A673 (cell line): Measurements from ENCODE around the gene OTOG. TPM values are rescaled to one million over a fixed set of nuclear protein-coding genes. Genes with fewer than 3 reads are reported as not detected.

Source experiments
- BruUV-seq: library from RNA; stranded (reverse); fragments of 400-500 nt; replicated peaks from 2 replicates; lab custom pipeline; 2021; lab: Mats Ljungman, UMichigan
- CTCF ChIA-PET: fragments of 300-600 bp; sonication (Branson Sonifier 250); formaldehyde crosslinking; loops from one replicate; lab custom pipeline; 2022; ENCODE audit warnings: antibody characterized with exemption; lab: Charles Lee
- POLR2A ChIA-PET: fragments of 300-600 bp; sonication (Branson Sonifier 250); formaldehyde crosslinking; loops from one replicate; lab custom pipeline; 2022; ENCODE audit warnings: antibody characterized with exemption; ENCODE audit not compliant: low non-redundant PET; lab: Charles Lee
- DNase-seq: peaks from one replicate; pipeline ENCODE4 v3.0.0-alpha.2; 2015; ENCODE audit warnings: low spot score
- H3K27ac ChIP-seq: fragments of 200-600 bp; sonication (generic); 2 replicates; pipeline ENCODE4 v1.5.1; 2016; ENCODE audit warnings: mixed run types, low read depth, mild to moderate bottlenecking, mixed read lengths, antibody characterized with exemption, low read length; ENCODE audit not compliant: poor library complexity, severe bottlenecking
- H3K27me3 ChIP-seq: fragments of 200-600 bp; sonication (generic); replicated peaks from 2 replicates; pipeline ENCODE4 v1.6.1; 2017; ENCODE audit warnings: mixed run types, low read depth, mild to moderate bottlenecking, mixed read lengths, antibody characterized with exemption, low read length; ENCODE audit not compliant: insufficient read depth, poor library complexity
- H3K36me3 ChIP-seq: fragments of 200-600 bp; sonication (generic); 2 replicates; pipeline ENCODE4 v1.6.1; 2016; ENCODE audit warnings: mixed run types, mild to moderate bottlenecking, mixed read lengths, antibody characterized with exemption, low read length; ENCODE audit not compliant: insufficient read depth, poor library complexity, severe bottlenecking
- H3K4me1 ChIP-seq: fragments of 200-600 bp; sonication (generic); 2 replicates; pipeline ENCODE4 v1.6.1; 2017; ENCODE audit warnings: mixed run types, mild to moderate bottlenecking, mixed read lengths, antibody characterized with exemption, low read length; ENCODE audit not compliant: insufficient read depth, poor library complexity, severe bottlenecking
- H3K4me3 ChIP-seq: fragments of 200-600 bp; sonication (generic); 2 replicates; pipeline ENCODE4 v1.5.1; 2016; ENCODE audit warnings: low read depth, mixed run types, mild to moderate bottlenecking, mixed read lengths, low read length; ENCODE audit not compliant: poor library complexity, severe bottlenecking
- H3K9me3 ChIP-seq: fragments of 200-600 bp; sonication (generic); 2 replicates; pipeline ENCODE4 v1.6.1; 2016; ENCODE audit warnings: mixed run types, low read depth, mild to moderate bottlenecking, mixed read lengths, antibody characterized with exemption, low read length; ENCODE audit not compliant: poor library complexity, severe bottlenecking
- CTCF ChIP-seq: fragments of 300-800, 200-600 bp; sonication (generic); conservative IDR thresholded peaks from 2 replicates; pipeline ENCODE4 v1.5.1; 2017; ENCODE audit warnings: low read depth, mild to moderate bottlenecking, antibody characterized with exemption, low read length, moderate library complexity, mixed read lengths
- EZH2 ChIP-seq: fragments of 200-600 bp; sonication (generic); IDR thresholded peaks from 2 replicates; pipeline ENCODE4 v1.6.1; 2017; ENCODE audit warnings: borderline replicate concordance, low read depth, mild to moderate bottlenecking, mixed read lengths, antibody characterized with exemption, low read length; ENCODE audit not compliant: poor library complexity, severe bottlenecking
- intact Hi-C: fragments of 100-400 bp; cut with micrococcal nuclease; formaldehyde crosslinking; loops from one replicate; pipeline ENCODE4 v1.10.0; 2022; ENCODE audit not compliant: unreplicated experiment
- total RNA-seq: library from RNA; stranded (reverse); gene quantifications from 2 replicates; pipeline ENCODE4 v1.2.3, GENCODE V29; 2021

Gene OTOG
- total RNA-seq, 1 experiment from 2014 or later, result not detected

- intact Hi-C loops, result no loop called here
- BruUV-seq, result no TSS peak
- Histone ChIP-seq H3K27ac (no peak overlapping the region), H3K4me3 (no peak overlapping the region), H3K27me3 (peaks cover 11% of the 10 kb centered on the region), H3K9me3 (no peaks in the 10 kb centered on the region), H3K36me3 (no peaks in the 10 kb centered on the region), H3K4me1 (no peaks in the 10 kb centered on the region)
- CTCF ChIA-PET, result no interaction called here
- no peak for DNase-seq
- no peak for TF ChIP-seq CTCF
- no peak for TF ChIP-seq EZH2
- POLR2A ChIA-PET, result no interaction called here
These were observed 82.1 kb downstream of the OTOG start for GRCh38 chr11:17629113-17629512.

- DNase-seq, result no peak
- H3K27me3 ChIP-seq, result peaks cover 11% of the 10 kb centered on the region
- ChIA-PET CTCF (no interaction called here), POLR2A (no interaction called here)
- H3K9me3 ChIP-seq, result no peaks in the 10 kb centered on the region
- no TSS peak for BruUV-seq
- H3K4me3 ChIP-seq, result no peak overlapping the region
- H3K27ac ChIP-seq, result no peak overlapping the region
- intact Hi-C loops, result no loop called here
- no peak for TF ChIP-seq EZH2
- TF ChIP-seq CTCF, result no peak
- no peaks in the 10 kb centered on the region for H3K4me1 ChIP-seq
- no peaks in the 10 kb centered on the region for H3K36me3 ChIP-seq
These were observed 83.9 kb downstream of the OTOG start for GRCh38 chr11:17630936-17631335.

- Histone ChIP-seq H3K27ac (no peak overlapping the region), H3K36me3 (no peaks in the 10 kb centered on the region), H3K4me3 (no peak overlapping the region), H3K9me3 (no peaks in the 10 kb centered on the region), H3K27me3 (peaks cover 11% of the 10 kb centered on the region), H3K4me1 (no peaks in the 10 kb centered on the region)
- DNase-seq, result no peak
- POLR2A ChIA-PET, result no interaction called here
- intact Hi-C loops, result no loop called here
- no peak for TF ChIP-seq EZH2
- TF ChIP-seq CTCF, result no peak
- CTCF ChIA-PET, result no interaction called here
- no TSS peak for BruUV-seq
These were observed 84.8 kb downstream of the OTOG start for GRCh38 chr11:17631702-17632365.
